ENCODE results near the gene CLTB. TPM values are rescaled to one million over a fixed set of nuclear protein-coding genes. Genes with fewer than 3 reads are reported as not detected.

Gene CLTB
- total and polyA plus RNA-seq, 2 of the 8 experiments (the other 6 are each of a cell fraction or from before 2014, with no cell fraction given), result 25.9 to 34.9 TPM

DNA sequence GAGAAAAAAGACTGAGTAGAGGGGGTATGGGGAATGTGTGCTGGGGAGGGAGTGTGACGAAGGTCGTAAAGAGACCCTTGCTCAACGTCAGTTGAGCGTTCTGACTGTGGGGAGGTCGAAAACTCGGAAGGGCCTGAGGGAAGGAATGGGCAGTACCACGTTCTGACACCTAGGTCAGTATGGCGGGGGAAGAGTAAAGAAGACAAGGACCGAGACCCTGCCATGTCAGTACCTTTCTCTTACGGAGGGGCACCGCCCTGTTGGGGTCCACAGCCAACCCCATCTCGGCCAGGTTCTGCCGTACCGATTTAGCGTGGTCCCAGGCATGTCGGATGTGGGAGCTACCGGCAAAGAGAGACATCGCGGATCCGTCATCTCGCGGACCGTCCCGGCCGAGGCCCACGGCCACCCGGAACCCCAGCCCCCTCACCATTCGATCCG, 28.3 kb downstream of the CLTB start:
- DNase-seq (ENCODE audit: low read depth in 1 of 2, low spot score in 2 of 2), result no peak
- H3K4me1 ChIP-seq (replicated peaks in 1 of 4; ENCODE audit: control insufficient read depth in 3 of 4, insufficient read depth in 4 of 4, low read length in 3 of 4), result peaks cover 0 to 5% (median 1%) of the 10 kb centered on the region in 4 experiments; a peak in 2 of 7 replicates
- H3K79me2 ChIP-seq (ENCODE audit: control insufficient read depth in 1 of 2, insufficient read depth in 2 of 2, low read length in 2 of 2), result peaks cover 0 to 29% of the 10 kb centered on the region in 2 experiments
- 0 out of 2 replicates have a peak overlapping the region, but pooled peaks have one; percentile 0 for H2AK5ac ChIP-seq (ENCODE audit: low read depth, low read length)
- no peak overlapping the region for H4K8ac ChIP-seq (ENCODE audit: extremely low read depth, insufficient read depth, low read length)
- H3K79me1 ChIP-seq (ENCODE audit: low read depth, low read length), result peaks cover 7% of the 10 kb centered on the region; the same call in 1 of the 2 replicates
- H2AFZ ChIP-seq (ENCODE audit: low read length), result peak overlapping the region; percentile 31; the same call in 1 of the 2 replicates
- peaks cover 9% of the 10 kb centered on the region; the same call in 1 of the 2 replicates for H3K23me2 ChIP-seq (ENCODE audit: low read depth, low read length)
- 0% methylated on average over 21 of the region's 29 CpGs; no CpG with 5 or more reads in 1 of the 2 experiments for WGBS, 2 experiments (ENCODE audit: extremely low coverage in 1 of 2, insufficient coverage in 1 of 2, insufficient read length in 1 of 2, insufficient replicate concordance in 2 of 2, low coverage in 1 of 2, low lambda C conversion rate in 2 of 2, missing lambda C conversion rate in 1 of 2)
- H3K9me3 ChIP-seq (ENCODE audit: insufficient read depth in 2 of 2, low read depth in 1 of 2, low read length in 1 of 2), result no peaks in the 10 kb centered on the region
- H4K5ac ChIP-seq (ENCODE audit: insufficient read length, low read depth, low read length), result no peak overlapping the region
- 0 out of 2 replicates have a peak overlapping the region, but pooled peaks have one; percentile 69 for H2BK12ac ChIP-seq (ENCODE audit: low read depth, low read length)
- H2BK120ac ChIP-seq (replicated peaks; ENCODE audit: low read depth, low read length), result no peak overlapping the region
- no peaks in the 10 kb centered on the region for H3K27me3 ChIP-seq (replicated peaks in 1 of 4; ENCODE audit: control insufficient read depth in 3 of 4, extremely low read depth in 1 of 4, insufficient read depth in 3 of 4, low read length in 3 of 4)
- peak overlapping the region; percentile 98; the same call in 1 of the 2 replicates for H2BK5ac ChIP-seq (ENCODE audit: low read depth, low read length)
- peak overlapping the region; percentile 77 for H4K91ac ChIP-seq (replicated peaks; ENCODE audit: insufficient read length, low read length)
- CTCF ChIA-PET (ENCODE audit: partially characterized antibody), result interaction anchor here (1.2 kb wide), 1 partner anchor 271 kb away, joined by 3 read pairs; no protein-coding TSS in a partner anchor
- H3K27ac ChIP-seq (ENCODE audit: low read depth, low read length), result peak overlapping the region; percentile 98
- peak overlapping the region; percentile 92 to 96 (median 95) for H3K4me3 ChIP-seq (ENCODE audit: extremely low read depth in 1 of 4, insufficient read depth in 2 of 4, low read depth in 3 of 4, low read length in 4 of 4)
- H3K23ac ChIP-seq (ENCODE audit: insufficient read length), result no peak overlapping the region
- H4K20me1 ChIP-seq (replicated peaks in 1 of 2; ENCODE audit: control insufficient read depth in 1 of 2, insufficient read depth in 2 of 2, low read length in 2 of 2), result peaks cover 4 to 8% of the 10 kb centered on the region in 2 experiments
- H2BK15ac ChIP-seq (ENCODE audit: low read length), result no peak overlapping the region
- peak overlapping the region; percentile 13 for H3K56ac ChIP-seq (replicated peaks; ENCODE audit: insufficient read length, low read depth, low read length)
- H3K4ac ChIP-seq (replicated peaks; ENCODE audit: insufficient read length, low read depth, low read length), result no peak overlapping the region
- H3K18ac ChIP-seq (ENCODE audit: extremely low read depth, low read length), result peak overlapping the region; percentile 73
- POLR2A ChIA-PET (ENCODE audit: partially characterized antibody), result interaction anchor here (0.6 to 10.2 kb wide), 16 partner anchors 9 to 210 kb away, joined by 3 to 93 read pairs (median 4); partner anchors contain the start of genes ARL10, FAF2, KIAA1191 and RNF44
- no peak for FAIRE-seq
- TF ChIP-seq JUN (IDR thresholded peaks at IDR 0.05; ENCODE audit: low read depth, low read length) (no peak), SIRT6 (IDR thresholded peaks at IDR 0.05; ENCODE audit: low read length) (no peak), KDM1A (IDR thresholded peaks at IDR 0.05; ENCODE audit: borderline replicate concordance, low read length) (no peak), YY1 (IDR thresholded peaks at IDR 0.05; ENCODE audit: low read depth, low read length) (no peak), BCL11A (IDR thresholded peaks at IDR 0.05; ENCODE audit: low read depth in 2 of 2, low read length in 2 of 2) (no peak), KDM4A (IDR thresholded peaks at IDR 0.05; ENCODE audit: low read depth, low read length, severe bottlenecking) (no peak), TEAD4 (IDR thresholded peaks at IDR 0.05; ENCODE audit: low read depth, low read length) (no peak), KDM5A (IDR thresholded peaks at IDR 0.05; ENCODE audit: low read length) (no peak), EGR1 (IDR thresholded peaks at IDR 0.05; ENCODE audit: borderline replicate concordance, low read depth, low read length) (no peak), CREB1 (IDR thresholded peaks at IDR 0.05) (peak; percentile 31; the same call in 1 of the 2 replicates), POLR2A (IDR thresholded peaks at IDR 0.05; ENCODE audit: control extremely low read depth in 1 of 2, low read depth in 2 of 2, low read length in 2 of 2) (peak in 1 of 2 experiments; percentile 6; a peak in 1 of 3 replicates), SP4 (IDR thresholded peaks at IDR 0.05; ENCODE audit: low read length) (no peak), HDAC2 (IDR thresholded peaks at IDR 0.05; ENCODE audit: borderline replicate concordance in 1 of 2, low read depth in 2 of 2, low read length in 2 of 2) (no peak; a peak in 1 of 4 replicates), ASH2L (IDR thresholded peaks at IDR 0.05; ENCODE audit: low read length) (peak; percentile 33)
- no peak overlapping the region for H3K14ac ChIP-seq (ENCODE audit: insufficient read length)
- H2BK20ac ChIP-seq (ENCODE audit: low read length), result no peak overlapping the region
- peaks cover 19 to 34% (median 23%) of the 10 kb centered on the region in 4 experiments for H3K36me3 ChIP-seq (ENCODE audit: control insufficient read depth in 2 of 4, insufficient read depth in 4 of 4, low read length in 3 of 4)
- H3K9ac ChIP-seq (replicated peaks in 1 of 4; ENCODE audit: extremely low read depth in 1 of 4, low read depth in 3 of 4, low read length in 3 of 4), result peak overlapping the region; percentile 84 to 99 (median 95)
- H3K4me2 ChIP-seq (ENCODE audit: insufficient read depth in 1 of 2, low read depth in 2 of 2, low read length in 2 of 2), result peak overlapping the region; percentile 86 to 91

All from H1 (cell line).